ENCODE data around the gene FOSL1. TPM values are rescaled to one million over a fixed set of nuclear protein-coding genes. Genes with fewer than 3 reads are reported as not detected.

Gene FOSL1
- total RNA-seq, 1 experiment from 2014 or later: 186 TPM

- H3K36me3 ChIP-seq (ENCODE audit: control insufficient read depth, insufficient read depth, low read length): peaks cover 3% of the 10 kb centered on the region; the same call in 1 of the 2 replicates
- in situ Hi-C loops (cut with HindIII; ENCODE audit: low pct_unique_long_range_greater_than_20kb, low sequenced_read_pairs) (no loop called here), intact Hi-C loops (cut with micrococcal nuclease; ENCODE audit: unreplicated experiment) (no loop called here)
- H3K27ac ChIP-seq (ENCODE audit: low read length): peak within 1 kb of the TSS; percentile 99
- no TSS peak for BruUV-seq (replicated peaks)
- no peaks in the 10 kb centered on the region for H3K27me3 ChIP-seq (ENCODE audit: control insufficient read depth, insufficient read depth, low read length)
- CTCF ChIA-PET: no interaction called here
- DNase-seq (ENCODE audit: low read depth, low spot score) (no peak), ATAC-seq (peak; percentile 45)
- no peaks in the 10 kb centered on the region for H3K9me3 ChIP-seq (ENCODE audit: control insufficient read depth, insufficient read depth, low read depth, low read length)
- H3K4me1 ChIP-seq (ENCODE audit: control insufficient read depth, insufficient read depth, low read length): peaks cover 60% of the 10 kb centered on the region
- TF ChIP-seq CTCF (IDR thresholded peaks at IDR 0.05): no peak
- peak; percentile 17; the same call in 1 of the 2 replicates for TF ChIP-seq POLR2AphosphoS5 (IDR thresholded peaks at IDR 0.05; ENCODE audit: low read depth, low read length)
- POLR2A ChIA-PET: interaction anchor here (1.2 to 3.8 kb wide), 2 partner anchors 17 to 20 kb away, joined by 4 to 35 read pairs; partner anchors contain the start of gene FOSL1
- H3K4me3 ChIP-seq (ENCODE audit: low read depth in 2 of 2, low read length in 2 of 2): peak within 1 kb of the TSS; percentile 91 to 97
Measured at GRCh38 chr11:65918211-65919140, 18.3 kb upstream of the FOSL1 start, which contains the start of gene C11orf68. Gene C11orf68, minus strand, starts transcription at chr11:65919062. Its CDS starts 31 bp downstream, at chr11:65919031.

- TF ChIP-seq TCF7L2 (IDR thresholded peaks at IDR 0.05; ENCODE audit: low read depth, low read length) (no peak), SIN3A (IDR thresholded peaks at IDR 0.05; ENCODE audit: borderline replicate concordance, insufficient read depth, low read depth, low read length) (0 out of 2 replicates have a peak, but pooled peaks have one; percentile 15), CTCF (IDR thresholded peaks at IDR 0.05) (no peak), REST (IDR thresholded peaks at IDR 0.05; ENCODE audit: insufficient read depth in 1 of 2, low read depth in 2 of 2, low read length in 1 of 2) (no peak; a peak in 1 of 4 replicates), POLR2AphosphoS5 (IDR thresholded peaks at IDR 0.05; ENCODE audit: low read depth, low read length) (peak; percentile 76)
- H3K27ac ChIP-seq (ENCODE audit: low read length): peak overlapping the region; percentile 99
- POLR2A ChIA-PET: interaction anchor here (0.5 to 3.8 kb wide), 3 partner anchors 16 to 20 kb away, joined by 4 to 35 read pairs (median 9); partner anchors contain the start of gene FOSL1
- H3K36me3 ChIP-seq (ENCODE audit: control insufficient read depth, insufficient read depth, low read length): peaks cover 3% of the 10 kb centered on the region; the same call in 1 of the 2 replicates
- in situ Hi-C loops (cut with HindIII; ENCODE audit: low pct_unique_long_range_greater_than_20kb, low sequenced_read_pairs) (no loop called here), intact Hi-C loops (cut with micrococcal nuclease; ENCODE audit: unreplicated experiment) (no loop called here)
- ATAC-seq (no peak), DNase-seq (ENCODE audit: low read depth, low spot score) (no peak)
- TSS peak; percentile 94 for BruUV-seq (replicated peaks)
- H3K9me3 ChIP-seq (ENCODE audit: control insufficient read depth, insufficient read depth, low read depth, low read length): no peaks in the 10 kb centered on the region
- peaks cover 68% of the 10 kb centered on the region for H3K4me1 ChIP-seq (ENCODE audit: control insufficient read depth, insufficient read depth, low read length)
- no peaks in the 10 kb centered on the region for H3K27me3 ChIP-seq (ENCODE audit: control insufficient read depth, insufficient read depth, low read length)
- CTCF ChIA-PET: no interaction called here
- peak overlapping the region; percentile 86 to 97 for H3K4me3 ChIP-seq (ENCODE audit: low read depth in 2 of 2, low read length in 2 of 2)
Measured at GRCh38 chr11:65917434-65918210, 17.4 kb upstream of the FOSL1 start.
